ENCODE data around the gene UPK1A. TPM values are rescaled to one million over a fixed set of nuclear protein-coding genes. Genes with fewer than 3 reads are reported as not detected.
A peak's percentile ranks its signal among the peaks of the same experiment; 100 is the strongest.

The UPK1A gene
- total RNA-seq, 4 donors from 2014 or later: not detected

- Histone ChIP-seq H3K36me3 (peaks cover 0 to 42% of the 10 kb centered on the region in 2 donors), H3K4me3 (peak overlapping the region; percentile 97 to 99), H3K27ac (peak overlapping the region; percentile 87 to 95 (median 92)), H3K27me3 (no peaks in the 10 kb centered on the region), H3K4me1 (peaks cover 2 to 31% (median 6%) of the 10 kb centered on the region in 3 donors), H3K9me3 (no peaks in the 10 kb centered on the region)
- WGBS, 2 donors (ENCODE audit: low coverage in 1 of 2): 0% methylated on average over 1 to 2 of the region's 15 CpGs
- no peak for TF ChIP-seq POLR2AphosphoS5 (IDR thresholded peaks at IDR 0.05)
- no peak for TF ChIP-seq EP300 (IDR thresholded peaks at IDR 0.05)
- no peak for TF ChIP-seq POLR2A (IDR thresholded peaks at IDR 0.05)
- TF ChIP-seq CTCF (IDR thresholded peaks at IDR 0.05): no peak
- ATAC-seq: no peak
These were observed 37.0 kb upstream of the UPK1A start for GRCh38 chr19:35629332-35629633.

GRCh38 chr19:35633727-35634440, 32.4 kb upstream of the UPK1A start:
- WGBS, 2 donors (ENCODE audit: low coverage in 1 of 2): 80% methylated on average over 1 of the region's 29 CpGs
- Histone ChIP-seq H3K27me3 (no peaks in the 10 kb centered on the region), H3K4me1 (peaks cover 2 to 22% (median 6%) of the 10 kb centered on the region in 3 donors), H3K27ac (no peak overlapping the region), H3K9me3 (no peaks in the 10 kb centered on the region), H3K4me3 (no peak overlapping the region), H3K36me3 (peaks cover 0 to 85% of the 10 kb centered on the region in 2 donors)
- ATAC-seq: no peak
- TF ChIP-seq POLR2AphosphoS5 (IDR thresholded peaks at IDR 0.05) (no peak), CTCF (IDR thresholded peaks at IDR 0.05) (no peak), EP300 (IDR thresholded peaks at IDR 0.05) (no peak), POLR2A (IDR thresholded peaks at IDR 0.05) (no peak)

GRCh38 chr19:35636651-35637050, 29.7 kb upstream of the UPK1A start:
- H3K36me3 ChIP-seq: peaks cover 0 to 69% of the 10 kb centered on the region in 2 donors
- H3K9me3 ChIP-seq: no peaks in the 10 kb centered on the region
- H3K4me3 ChIP-seq: no peak overlapping the region
- H3K4me1 ChIP-seq: peaks cover 0 to 3% (median 0%) of the 10 kb centered on the region in 3 donors
- 100% methylated on average over 1 of the region's 3 CpGs; no CpG with 5 or more reads in 1 of the 2 donors for WGBS, 2 donors (ENCODE audit: low coverage in 1 of 2)
- TF ChIP-seq CTCF (IDR thresholded peaks at IDR 0.05) (no peak), POLR2A (IDR thresholded peaks at IDR 0.05) (no peak), EP300 (IDR thresholded peaks at IDR 0.05) (no peak), POLR2AphosphoS5 (IDR thresholded peaks at IDR 0.05) (no peak)
- ATAC-seq: no peak
- no peaks in the 10 kb centered on the region for H3K27me3 ChIP-seq
- H3K27ac ChIP-seq: no peak overlapping the region

GRCh38 chr19:35637165-35637564, 29.2 kb upstream of the UPK1A start:
- peaks cover 0 to 64% of the 10 kb centered on the region in 2 donors for H3K36me3 ChIP-seq
- no peak overlapping the region for H3K27ac ChIP-seq
- no peaks in the 10 kb centered on the region for H3K27me3 ChIP-seq
- ATAC-seq: no peak
- no peak for TF ChIP-seq POLR2AphosphoS5 (IDR thresholded peaks at IDR 0.05)
- TF ChIP-seq POLR2A (IDR thresholded peaks at IDR 0.05): no peak
- 93% methylated on average over 6 of the region's 25 CpGs; no CpG with 5 or more reads in 1 of the 2 donors for WGBS, 2 donors (ENCODE audit: low coverage in 1 of 2)
- H3K4me3 ChIP-seq: no peak overlapping the region
- peaks cover 0 to 9% (median 0%) of the 10 kb centered on the region in 3 donors for H3K4me1 ChIP-seq
- H3K9me3 ChIP-seq: no peaks in the 10 kb centered on the region

GRCh38 chr19:35639321-35639639, 27.0 kb upstream of the UPK1A start:
- Histone ChIP-seq H3K27me3 (no peaks in the 10 kb centered on the region), H3K36me3 (peaks cover 0 to 42% of the 10 kb centered on the region in 2 donors), H3K4me3 (no peak overlapping the region), H3K4me1 (peaks cover 0 to 30% (median 0%) of the 10 kb centered on the region in 3 donors), H3K27ac (no peak overlapping the region), H3K9me3 (no peaks in the 10 kb centered on the region)
- no peak for ATAC-seq
- WGBS, 2 donors (ENCODE audit: low coverage in 1 of 2): 24 to 59% methylated on average over 5 of the region's 6 CpGs
- TF ChIP-seq POLR2A (IDR thresholded peaks at IDR 0.05): no peak
- no peak for TF ChIP-seq POLR2AphosphoS5 (IDR thresholded peaks at IDR 0.05)
- TF ChIP-seq CTCF (IDR thresholded peaks at IDR 0.05): no peak
- TF ChIP-seq EP300 (IDR thresholded peaks at IDR 0.05): no peak
